Skeletal muscle tissue (tissue), 5 donors: Measurements from ENCODE around the gene CHAMP1. TPM values are rescaled to one million over a fixed set of nuclear protein-coding genes. Genes with fewer than 3 reads are reported as not detected.
"Not testable (repeated sequence)": the region's sequence is repeated elsewhere in the genome, so short reads cannot be mapped to it uniquely, and the experiment has no call there.

Experiments
- H3K27ac ChIP-seq: one replicate; pipeline ENCODE4 v1.7.0; 2013; ENCODE audit warnings: mild to moderate bottlenecking, low read depth, low read length, inconsistent platforms
- H3K27me3 ChIP-seq, 3 donors: one replicate each; pipeline ENCODE4 v1.7.0; 2013; ENCODE audit warnings: low read length in 3 of 3; ENCODE audit not compliant: control insufficient read depth in 3 of 3, insufficient read depth in 3 of 3
- H3K36me3 ChIP-seq, 3 donors: one replicate each; pipeline ENCODE4 v1.7.0; 2013; ENCODE audit warnings: low read length in 3 of 3; ENCODE audit not compliant: control insufficient read depth in 3 of 3, insufficient read depth in 3 of 3
- H3K4me1 ChIP-seq, 3 donors: one replicate each; pipeline ENCODE4 v1.7.0; 2013; ENCODE audit warnings: low read length in 3 of 3, mild to moderate bottlenecking in 3 of 3; ENCODE audit not compliant: control insufficient read depth in 3 of 3, insufficient read depth in 3 of 3
- H3K4me3 ChIP-seq, 3 donors: one replicate each; pipeline ENCODE4 v1.7.0; 2013; ENCODE audit warnings: low read length in 3 of 3
- H3K9ac ChIP-seq, 3 donors: one replicate each; pipeline ENCODE4 v1.7.0; 2013; ENCODE audit warnings: low read length in 3 of 3, mild to moderate bottlenecking in 3 of 3, moderate library complexity in 2 of 3, low read depth in 1 of 3
- H3K9me3 ChIP-seq, 3 donors: one replicate each; pipeline ENCODE4 v1.7.0; 2013; ENCODE audit warnings: low read length in 3 of 3; ENCODE audit not compliant: control insufficient read depth in 3 of 3
- small RNA-seq: library from RNA; depleted of rRNA; stranded (forward); fragments of <200 nt; gene quantifications from one replicate; pipeline ENCODE3, GENCODE V24; 2014
- total RNA-seq: library from RNA; depleted of rRNA; stranded (reverse); fragments of >200 nt; gene quantifications from one replicate; pipeline ENCODE4 v1.2.3, GENCODE V29; 2014
- donor health status: Osteomylitis.

CHAMP1 gene
- total RNA-seq, 1 donor from 2014 or later: 5.2 TPM

- not testable (repeated sequence) for H3K9ac ChIP-seq
Measured at GRCh38 chr13:114352763-114353162, 38.5 kb downstream of the CHAMP1 start.

DNA sequence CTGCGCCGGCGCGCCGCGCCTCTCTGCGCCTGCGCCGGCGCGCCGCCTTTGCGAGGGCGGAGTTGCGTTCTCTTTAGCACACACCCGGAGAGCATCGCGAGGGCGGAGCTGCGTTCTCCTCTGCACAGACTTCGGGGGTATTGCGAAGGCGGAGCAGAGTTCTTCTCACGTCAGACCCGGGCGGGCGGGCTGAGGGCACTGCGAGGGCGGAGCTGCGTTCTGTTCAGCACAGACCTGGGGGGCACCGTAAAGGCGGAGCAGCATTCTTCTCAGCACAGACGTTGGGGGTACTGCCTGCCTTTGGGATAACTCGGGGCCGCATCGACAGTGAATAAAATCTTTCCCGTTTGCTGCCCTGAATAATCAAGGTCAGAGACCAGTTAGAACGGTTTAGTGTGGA lies 39.1 kb downstream of the CHAMP1 start:
- not testable (repeated sequence) for H3K4me1 ChIP-seq, H3K36me3 ChIP-seq, H3K9me3 ChIP-seq

More at GRCh38 chr13:114352763-114353162, 38.5 kb downstream of the CHAMP1 start:
- not testable (repeated sequence) for H3K27ac ChIP-seq, H3K4me1 ChIP-seq, H3K4me3 ChIP-seq, H3K27me3 ChIP-seq, H3K9me3 ChIP-seq, H3K36me3 ChIP-seq

More for the DNA sequence above, 39.1 kb downstream of the CHAMP1 start:
- not testable (repeated sequence) for H3K9ac ChIP-seq, H3K27ac ChIP-seq, H3K27me3 ChIP-seq, H3K4me3 ChIP-seq

Small RNAs within 50 kb of the gene (small RNA-seq; reads per million reads assigned to genes)
- gene MIR4502: not detected

Other genes with a start within 250 kb of the CHAMP1 start
- gene RASA3, start 181.9 kb upstream of the CHAMP1 start, total RNA-seq: 14.1 TPM
- not detected for gene CFAP97D2, start 135.2 kb upstream of the CHAMP1 start, total RNA-seq
- gene CDC16, start 79.6 kb upstream of the CHAMP1 start, total RNA-seq: 64.2 TPM
- 14.1 TPM for gene UPF3A, start 32.9 kb upstream of the CHAMP1 start, total RNA-seq